Thyroid gland (tissue), 4 donors: ENCODE data around the gene MPPED1. TPM values are rescaled to one million over a fixed set of nuclear protein-coding genes. Genes with fewer than 3 reads are reported as not detected.

Experiments used
- DNase-seq, 2 donors: peaks; one replicate each; pipeline ENCODE4 v3.0.0-alpha.2; 2019
- H3K27ac ChIP-seq, 3 donors: fragments of 200-600 bp; sonication (generic); 1 replicate in 2 of 3; 2 replicates in 1 of 3; pipeline ENCODE4 v1.5.1; 2016 to 2019; ENCODE audit warnings: mild to moderate bottlenecking in 1 of 3, moderate library complexity in 1 of 3
- H3K27me3 ChIP-seq: fragments of 200-600 bp; sonication (generic); one replicate; pipeline ENCODE4 v1.5.1; 2019
- H3K36me3 ChIP-seq, 2 donors: fragments of 200-600 bp; sonication (generic); one replicate each; pipeline ENCODE4 v1.5.1; 2016 to 2019
- H3K4me1 ChIP-seq, 2 donors: fragments of 200-600 bp; sonication (generic); one replicate each; pipeline ENCODE4 v1.5.1; 2017 to 2019
- H3K4me3 ChIP-seq, 3 donors: fragments of 200-600 bp; sonication (generic); replicated peaks in 1 of 3; 1 replicate in 2 of 3; 2 replicates in 1 of 3; pipeline ENCODE4 v1.5.1; 2016; ENCODE audit warnings: mild to moderate bottlenecking in 1 of 3
- H3K9me3 ChIP-seq: fragments of 200-600 bp; sonication (generic); one replicate; pipeline ENCODE4 v1.5.1; 2017
- POLR2A ChIP-seq, 2 donors: fragments of 450-650 bp; IDR thresholded peaks; one replicate each; pipeline ENCODE4 v1.6.1; 2017; ENCODE audit warnings: antibody characterized with exemption in 2 of 2, mild to moderate bottlenecking in 2 of 2, moderate library complexity in 1 of 2
- WGBS, 2 donors: methylation state at CpG; one replicate each; pipeline ENCODE4 v1.1.5; 2017; 5-methylcytosine and 5-hydroxymethylcytosine counted together
- intact Hi-C: fragments of 100-400 bp; cut with DNase I; formaldehyde crosslinking; loops from one replicate; pipeline ENCODE4 v1.15.1; 2023
- total RNA-seq, 4 donors: library from RNA; depleted of rRNA; stranded (reverse); fragments of >200 nt; gene quantifications; one replicate each; pipeline ENCODE4 v1.2.3, GENCODE V29; 2016
- TF ChIP-seq, protein P1 (sequence below), 6 experiments: fragments of 200-600 bp in 3 of 6; fragments of 450-650 bp in 3 of 6; sonication (generic) in 3 of 6; IDR thresholded peaks; one replicate each; pipeline ENCODE4 v1.5.1; 2016 to 2019; ENCODE audit warnings: antibody characterized with exemption in 6 of 6, mild to moderate bottlenecking in 2 of 6, inconsistent platforms in 1 of 6, moderate library complexity in 1 of 6

MPPED1 gene
- total RNA-seq, 4 donors from 2014 or later, result not detected

DNA sequence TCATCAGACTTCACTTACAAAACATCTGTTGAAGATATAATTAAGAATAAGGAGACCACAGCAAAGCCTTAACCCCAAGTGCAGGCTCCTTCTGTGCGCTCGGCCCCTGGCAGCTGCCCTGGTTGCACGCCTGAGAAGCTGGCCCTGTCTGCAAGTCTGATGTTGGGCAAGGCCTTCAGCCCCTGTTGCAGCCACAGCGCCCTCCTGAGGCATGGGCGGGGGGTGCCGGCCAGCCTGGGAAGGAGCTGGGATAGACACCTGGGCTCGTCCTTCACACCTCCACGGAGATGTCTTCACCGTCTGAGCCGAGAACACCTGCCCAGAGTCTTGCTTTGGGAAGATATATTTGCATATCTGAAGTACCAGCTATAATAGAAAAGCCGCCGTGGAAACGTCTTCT, 104.1 kb downstream of the MPPED1 start:
- 50 to 64% methylated on average over 9 to 12 of the region's 13 CpGs for WGBS, 2 donors
- TF ChIP-seq POLR2A (IDR thresholded peaks at IDR 0.05), result no peak
- TF ChIP-seq, protein P1, sequence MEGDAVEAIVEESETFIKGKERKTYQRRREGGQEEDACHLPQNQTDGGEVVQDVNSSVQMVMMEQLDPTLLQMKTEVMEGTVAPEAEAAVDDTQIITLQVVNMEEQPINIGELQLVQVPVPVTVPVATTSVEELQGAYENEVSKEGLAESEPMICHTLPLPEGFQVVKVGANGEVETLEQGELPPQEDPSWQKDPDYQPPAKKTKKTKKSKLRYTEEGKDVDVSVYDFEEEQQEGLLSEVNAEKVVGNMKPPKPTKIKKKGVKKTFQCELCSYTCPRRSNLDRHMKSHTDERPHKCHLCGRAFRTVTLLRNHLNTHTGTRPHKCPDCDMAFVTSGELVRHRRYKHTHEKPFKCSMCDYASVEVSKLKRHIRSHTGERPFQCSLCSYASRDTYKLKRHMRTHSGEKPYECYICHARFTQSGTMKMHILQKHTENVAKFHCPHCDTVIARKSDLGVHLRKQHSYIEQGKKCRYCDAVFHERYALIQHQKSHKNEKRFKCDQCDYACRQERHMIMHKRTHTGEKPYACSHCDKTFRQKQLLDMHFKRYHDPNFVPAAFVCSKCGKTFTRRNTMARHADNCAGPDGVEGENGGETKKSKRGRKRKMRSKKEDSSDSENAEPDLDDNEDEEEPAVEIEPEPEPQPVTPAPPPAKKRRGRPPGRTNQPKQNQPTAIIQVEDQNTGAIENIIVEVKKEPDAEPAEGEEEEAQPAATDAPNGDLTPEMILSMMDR (IDR thresholded peaks at IDR 0.05), result no peak
- no peaks in the 10 kb centered on the region for H3K9me3 ChIP-seq
- H3K4me3 ChIP-seq, result no peak overlapping the region
- H3K36me3 ChIP-seq, result no peaks in the 10 kb centered on the region
- H3K27ac ChIP-seq, result no peak overlapping the region
- no peaks in the 10 kb centered on the region for H3K4me1 ChIP-seq
- intact Hi-C loops, result no loop called here
- DNase-seq, result no peak
- H3K27me3 ChIP-seq, result no peaks in the 10 kb centered on the region

DNA sequence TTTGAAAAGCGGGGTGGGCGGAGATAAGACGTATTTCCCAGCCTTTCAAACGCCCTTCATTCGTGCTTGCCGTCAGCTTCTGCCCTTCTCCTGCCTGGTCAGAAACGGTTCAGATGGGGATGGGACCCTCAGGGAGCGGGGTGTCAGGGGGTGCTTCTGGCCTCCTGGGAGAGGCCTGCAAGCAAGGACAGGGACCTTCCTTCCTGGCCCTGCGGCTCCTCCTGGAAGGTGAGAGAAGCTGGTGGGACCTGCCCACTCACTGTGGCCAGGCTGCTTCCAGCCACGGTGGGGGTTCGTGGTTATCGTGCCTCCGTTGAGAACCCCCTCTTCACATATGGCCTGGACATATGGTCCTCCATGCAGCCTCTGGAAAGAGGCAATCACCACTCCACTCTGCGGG, 104.6 kb downstream of the MPPED1 start:
- TF ChIP-seq, protein P1 (IDR thresholded peaks at IDR 0.05), result no peak
- TF ChIP-seq POLR2A (IDR thresholded peaks at IDR 0.05), result no peak
- Histone ChIP-seq H3K4me3 (no peak overlapping the region), H3K36me3 (no peaks in the 10 kb centered on the region), H3K27me3 (no peaks in the 10 kb centered on the region), H3K9me3 (no peaks in the 10 kb centered on the region), H3K27ac (no peak overlapping the region), H3K4me1 (no peaks in the 10 kb centered on the region)
- DNase-seq, result no peak
- WGBS, 2 donors, result 77 to 78% methylated on average over 13 to 14 of the region's 14 CpGs
- intact Hi-C loops, result no loop called here

DNA sequence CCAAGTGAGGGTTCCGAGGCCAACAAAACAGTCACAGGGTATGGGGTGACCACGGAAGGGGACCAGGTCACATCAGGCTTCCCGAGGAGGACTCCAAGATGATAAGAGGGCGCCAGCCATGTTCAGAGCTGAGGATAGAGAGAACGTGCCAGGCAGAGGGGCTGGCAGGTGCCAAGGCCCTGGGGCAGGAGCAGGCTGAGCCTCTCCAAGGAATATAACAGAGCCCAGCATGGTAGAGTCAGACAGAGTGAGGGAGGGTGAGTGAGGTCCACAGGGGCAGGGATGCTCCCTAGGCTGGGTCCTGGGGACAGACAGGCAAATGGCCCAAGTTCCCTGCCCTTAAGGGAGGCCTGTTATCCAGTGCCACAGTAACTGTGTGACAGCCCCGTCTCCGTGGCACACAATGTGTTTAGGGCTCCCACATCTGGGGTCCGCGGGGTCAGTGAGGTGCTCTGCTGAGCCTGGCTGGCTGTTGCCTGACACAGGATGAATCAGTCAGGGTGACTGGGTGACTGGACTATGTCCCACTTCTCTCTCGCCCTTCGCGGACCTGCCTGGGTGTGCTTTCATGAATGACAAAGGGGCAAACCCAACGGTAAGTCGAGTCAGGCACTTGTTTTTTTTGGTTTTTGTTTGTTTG, 105.3 kb downstream of the MPPED1 start:
- 88 to 90% methylated on average over 10 to 12 of the region's 14 CpGs for WGBS, 2 donors
- Histone ChIP-seq H3K4me3 (no peak overlapping the region), H3K4me1 (no peaks in the 10 kb centered on the region), H3K27me3 (no peaks in the 10 kb centered on the region), H3K36me3 (no peaks in the 10 kb centered on the region), H3K27ac (no peak overlapping the region), H3K9me3 (no peaks in the 10 kb centered on the region)
- TF ChIP-seq POLR2A (IDR thresholded peaks at IDR 0.05), result no peak
- TF ChIP-seq, protein P1 (IDR thresholded peaks at IDR 0.05), result no peak
- DNase-seq, result no peak
- intact Hi-C loops, result no loop called here

DNA sequence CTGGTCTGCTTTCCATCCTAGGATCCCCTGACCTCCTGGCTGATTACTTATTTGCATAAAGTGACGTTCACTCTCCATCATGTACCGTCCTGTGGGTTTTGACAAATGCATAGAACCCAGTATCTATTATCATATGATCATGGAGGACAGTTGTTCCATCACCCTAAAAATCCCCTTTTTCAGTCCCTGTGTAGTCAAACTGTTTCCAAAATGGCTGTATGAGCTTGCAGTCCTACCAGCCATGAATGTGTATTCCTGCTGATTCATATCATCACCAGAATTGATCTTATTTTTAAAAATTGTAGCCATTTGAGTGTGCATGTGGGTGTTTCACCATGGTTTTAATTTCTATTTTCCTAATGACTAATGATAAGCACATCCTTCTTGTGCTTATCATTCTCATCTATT, 108.8 kb downstream of the MPPED1 start:
- H3K4me3 ChIP-seq, result no peak overlapping the region
- intact Hi-C loops, result no loop called here
- 69 to 70% methylated on average over 2 of the region's 2 CpGs for WGBS, 2 donors
- H3K27me3 ChIP-seq, result no peaks in the 10 kb centered on the region
- DNase-seq, result no peak
- H3K27ac ChIP-seq, result no peak overlapping the region
- H3K4me1 ChIP-seq, result peaks cover 3 to 4% of the 10 kb centered on the region in 2 donors
- TF ChIP-seq POLR2A (IDR thresholded peaks at IDR 0.05), result no peak
- TF ChIP-seq, protein P1 (IDR thresholded peaks at IDR 0.05), result no peak
- H3K36me3 ChIP-seq, result no peaks in the 10 kb centered on the region
- no peaks in the 10 kb centered on the region for H3K9me3 ChIP-seq

DNA sequence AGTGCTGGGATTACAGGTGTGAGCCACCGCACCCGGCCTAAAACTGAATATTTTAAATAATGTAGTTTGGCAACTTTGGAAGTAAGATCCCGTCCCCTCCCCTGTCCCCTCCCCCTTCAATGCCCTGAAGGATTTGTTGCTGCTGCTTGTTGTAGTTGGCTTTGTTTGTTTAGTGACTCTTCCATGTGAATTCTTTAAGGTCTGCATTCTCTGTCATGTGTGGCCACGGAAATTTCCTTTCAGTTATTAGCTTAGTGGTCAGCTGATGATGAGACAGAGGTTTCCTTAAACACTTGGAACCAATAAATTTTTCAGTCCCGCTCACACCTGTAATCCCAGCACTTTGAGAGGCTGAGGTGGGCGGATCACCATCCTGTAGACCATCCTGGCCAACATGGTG, 109.9 kb downstream of the MPPED1 start:
- intact Hi-C loops, result no loop called here
- no peak for TF ChIP-seq POLR2A (IDR thresholded peaks at IDR 0.05)
- TF ChIP-seq, protein P1 (IDR thresholded peaks at IDR 0.05), result no peak
- Histone ChIP-seq H3K4me1 (peaks cover 10 to 11% of the 10 kb centered on the region in 2 donors), H3K27me3 (no peaks in the 10 kb centered on the region), H3K4me3 (no peak overlapping the region), H3K9me3 (no peaks in the 10 kb centered on the region), H3K36me3 (no peaks in the 10 kb centered on the region), H3K27ac (no peak overlapping the region)
- no peak for DNase-seq
- WGBS, 2 donors, result 72% methylated on average over 6 of the region's 6 CpGs
